Fibroblast of lung (primary cell): ENCODE measurements around the gene CYTIP. TPM values are rescaled to one million over a fixed set of nuclear protein-coding genes. Genes with fewer than 3 reads are reported as not detected.

Experiments
- DNase-seq, 2 donors: peaks; one replicate each; pipeline versions ENCODE4 v3.0.0 to v3.0.0-alpha.2; 2010; ENCODE audit warnings: low read depth in 2 of 2
- H2AFZ ChIP-seq: 2 replicates; pipeline ENCODE4 v1.5.1; 2012; ENCODE audit warnings: low read length, control low read depth, inconsistent platforms
- H3K27ac ChIP-seq: 2 replicates; pipeline ENCODE4 v1.5.1; 2011; ENCODE audit warnings: low read length, control low read depth; ENCODE audit not compliant: insufficient read depth
- H3K27me3 ChIP-seq: 2 replicates; pipeline ENCODE4 v1.5.1; 2011; ENCODE audit warnings: mild to moderate bottlenecking, low read length; ENCODE audit not compliant: control insufficient read depth, insufficient read depth
- H3K36me3 ChIP-seq: 2 replicates; pipeline ENCODE4 v1.5.1; 2011; ENCODE audit warnings: low read length; ENCODE audit not compliant: control insufficient read depth, insufficient read depth
- H3K4me1 ChIP-seq: 2 replicates; pipeline ENCODE4 v1.5.1; 2011; ENCODE audit warnings: low read length; ENCODE audit not compliant: control insufficient read depth, insufficient read depth; ENCODE audit errors: extremely low read depth
- H3K4me2 ChIP-seq: 2 replicates; pipeline ENCODE4 v1.5.1; 2011; ENCODE audit warnings: low read length, control low read depth; ENCODE audit not compliant: insufficient read depth; ENCODE audit errors: extremely low read depth
- H3K4me3 ChIP-seq, 4 experiments: fragments of 200-600 bp in 1 of 4; sonication (generic) in 1 of 4; replicated peaks in 1 of 4; 2 replicates each; pipeline ENCODE4 v1.5.1; 2011 to 2016; ENCODE audit warnings: low read length in 4 of 4, low read depth in 3 of 4, mild to moderate bottlenecking in 3 of 4, control low read depth in 2 of 4, inconsistent platforms in 1 of 4, mixed read lengths in 1 of 4; ENCODE audit not compliant: insufficient read depth in 1 of 4; ENCODE audit errors: control extremely low read depth in 1 of 4
- H3K79me2 ChIP-seq: 2 replicates; pipeline ENCODE4 v1.5.1; 2012; ENCODE audit warnings: mild to moderate bottlenecking, low read length, inconsistent platforms; ENCODE audit not compliant: control insufficient read depth, insufficient read depth
- H3K9ac ChIP-seq: 2 replicates; pipeline ENCODE4 v1.5.1; 2011; ENCODE audit warnings: mild to moderate bottlenecking, low read length, control low read depth; ENCODE audit not compliant: insufficient read depth
- H3K9me3 ChIP-seq: 2 replicates; pipeline ENCODE4 v1.5.1; 2012; ENCODE audit warnings: low read depth, low read length; ENCODE audit not compliant: control insufficient read depth, insufficient read depth
- H4K20me1 ChIP-seq: 2 replicates; pipeline ENCODE4 v1.5.1; 2011; ENCODE audit warnings: low read length; ENCODE audit not compliant: control insufficient read depth, insufficient read depth; ENCODE audit errors: extremely low read depth
- CTCF ChIP-seq, 2 donors: IDR thresholded peaks in 1 of 2; conservative IDR thresholded peaks in 1 of 2; 1 replicate in 1 of 2; 2 replicates in 1 of 2; pipeline ENCODE4 v1.5.1; 2011 to 2012; ENCODE audit warnings: low read length in 2 of 2, control low read depth in 1 of 2, inconsistent platforms in 1 of 2, low read depth in 1 of 2, mild to moderate bottlenecking in 1 of 2
- EZH2 ChIP-seq: IDR thresholded peaks from 2 replicates; pipeline ENCODE4 v1.5.1; 2012; ENCODE audit warnings: low read length, control low read depth, mild to moderate bottlenecking; ENCODE audit errors: missing control alignments
- polyA plus RNA-seq, 2 donors: library from polyadenylated mRNA; depleted of rRNA in 1 of 2; stranded (reverse) in 1 of 2; unstranded in 1 of 2; fragments of >200 nt; gene quantifications; 2 replicates each; pipeline ENCODE4 v1.2.1, GENCODE V29; 2011 to 2012; ENCODE audit warnings: missing spikeins in 1 of 2
- total RNA-seq: library from RNA; depleted of rRNA; stranded (reverse); fragments of >200 nt; gene quantifications from 2 replicates; pipeline ENCODE4 v1.2.1, GENCODE V29; 2014

CYTIP gene
- total and polyA plus RNA-seq, 2 donors (not counting 1 experiment from before 2014, with no cell fraction given) = 0.17 TPM; not detected in 1

DNA sequence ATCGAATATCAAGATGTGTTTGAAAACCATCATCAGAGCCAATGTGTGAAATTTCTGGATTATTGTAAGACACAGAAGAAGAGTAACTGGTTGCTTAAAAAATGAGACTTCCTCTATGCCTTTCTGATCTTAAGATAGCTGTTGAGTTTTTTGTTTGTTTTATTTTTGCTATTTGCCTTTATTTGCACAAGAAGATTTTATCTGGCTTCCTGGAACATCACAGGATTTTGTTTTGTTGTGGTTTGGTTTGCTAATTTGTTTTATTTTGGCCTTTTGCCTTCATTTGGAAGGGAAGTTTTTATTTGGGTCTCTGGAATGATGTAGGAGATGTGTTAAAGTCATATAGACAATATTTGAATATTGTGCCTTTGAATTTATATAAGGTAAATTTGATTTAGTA is 3.9 kb upstream of the CYTIP start:
- Histone ChIP-seq H3K4me3 (no peak overlapping the region), H3K27me3 (no peaks in the 10 kb centered on the region), H3K36me3 (no peaks in the 10 kb centered on the region), H2AFZ (no peak overlapping the region), H4K20me1 (no peaks in the 10 kb centered on the region), H3K9ac (no peak overlapping the region), H3K4me1 (no peaks in the 10 kb centered on the region), H3K27ac (no peak overlapping the region), H3K4me2 (no peak overlapping the region), H3K9me3 (no peaks in the 10 kb centered on the region), H3K79me2 (no peaks in the 10 kb centered on the region)
- TF ChIP-seq EZH2 (no peak), CTCF (conservative IDR thresholded peaks at IDR 0.05 in 1 of 2, IDR thresholded peaks at IDR 0.05 in 1 of 2; ENCODE audit: low read depth in 1 of 2, low read length in 2 of 2) (no peak)
- no peak for DNase-seq

- no peaks in the 10 kb centered on the region for H4K20me1 ChIP-seq
- TF ChIP-seq CTCF (conservative IDR thresholded peaks at IDR 0.05 in 1 of 2, IDR thresholded peaks at IDR 0.05 in 1 of 2; ENCODE audit: low read depth in 1 of 2, low read length in 2 of 2) (no peak), EZH2 (no peak)
Observed at GRCh38 chr2:157447031-157447430, 3.1 kb upstream of the CYTIP start.

GRCh38 chr2:157444641-157445040 is 752 bp upstream of the CYTIP start:
- H3K79me2 ChIP-seq = no peaks in the 10 kb centered on the region
- no peak overlapping the region for H3K9ac ChIP-seq
- H3K4me3 ChIP-seq = no peak overlapping the region
- H3K27ac ChIP-seq = no peak overlapping the region
- H3K9me3 ChIP-seq = no peaks in the 10 kb centered on the region
- TF ChIP-seq CTCF (conservative IDR thresholded peaks at IDR 0.05 in 1 of 2, IDR thresholded peaks at IDR 0.05 in 1 of 2; ENCODE audit: low read depth in 1 of 2, low read length in 2 of 2) = no peak
- TF ChIP-seq EZH2 = no peak
- no peaks in the 10 kb centered on the region for H3K36me3 ChIP-seq
- no peak overlapping the region for H2AFZ ChIP-seq
- no peaks in the 10 kb centered on the region for H4K20me1 ChIP-seq
- no peaks in the 10 kb centered on the region for H3K27me3 ChIP-seq
- H3K4me2 ChIP-seq = no peak overlapping the region
- DNase-seq = no peak
- H3K4me1 ChIP-seq = no peaks in the 10 kb centered on the region

More at GRCh38 chr2:157447031-157447430, 3.1 kb upstream of the CYTIP start:
- H3K9me3 ChIP-seq = no peaks in the 10 kb centered on the region
- H3K27me3 ChIP-seq = no peaks in the 10 kb centered on the region
- no peak overlapping the region for H3K27ac ChIP-seq
- no peak overlapping the region for H3K4me2 ChIP-seq
- DNase-seq = no peak
- H3K9ac ChIP-seq = no peak overlapping the region
- no peaks in the 10 kb centered on the region for H3K4me1 ChIP-seq
- no peak overlapping the region for H3K4me3 ChIP-seq
- H3K36me3 ChIP-seq = no peaks in the 10 kb centered on the region
- H3K79me2 ChIP-seq = no peaks in the 10 kb centered on the region
- no peak overlapping the region for H2AFZ ChIP-seq
